Measurements from ENCODE around the gene ELP1.
"Not testable (repeated sequence)": the region's sequence is repeated elsewhere in the genome, so short reads cannot be mapped to it uniquely, and the experiment has no call there.

Gene ELP1

GRCh38 chr9:108924466-108924865 is 9.5 kb downstream of the ELP1 start:
- DNase-seq (ENCODE audit: low read depth in 1 of 2, low spot score in 1 of 2) = no peak
- no peak overlapping the region for H3K4me3 ChIP-seq (replicated peaks; ENCODE audit: insufficient read depth, low read length)
- H3K27ac ChIP-seq (replicated peaks) = no peak overlapping the region
- no peaks in the 10 kb centered on the region for H3K27me3 ChIP-seq (ENCODE audit: insufficient read depth, poor library complexity, severe bottlenecking)
- TF ChIP-seq SPI1 (IDR thresholded peaks at IDR 0.05; ENCODE audit: borderline replicate concordance, low read depth) (no peak), POLR2AphosphoS5 (IDR thresholded peaks at IDR 0.05; ENCODE audit: low read depth) (no peak), CTCF (IDR thresholded peaks at IDR 0.05; ENCODE audit: insufficient read depth, low read length) (no peak), GABPA (IDR thresholded peaks at IDR 0.05; ENCODE audit: low read depth) (no peak)

GRCh38 chr9:108921200-108921599 is 12.7 kb downstream of the ELP1 start:
- DNase-seq (ENCODE audit: low read depth in 1 of 2, low spot score in 1 of 2) = no peak
- TF ChIP-seq REST (IDR thresholded peaks at IDR 0.05; ENCODE audit: insufficient replicate concordance, low read depth) (no peak), SPI1 (IDR thresholded peaks at IDR 0.05; ENCODE audit: borderline replicate concordance, low read depth) (no peak), CTCF (IDR thresholded peaks at IDR 0.05; ENCODE audit: insufficient read depth, low read length) (no peak), POLR2AphosphoS5 (IDR thresholded peaks at IDR 0.05; ENCODE audit: low read depth) (no peak), GABPA (IDR thresholded peaks at IDR 0.05; ENCODE audit: low read depth) (no peak)
- no peak overlapping the region for H3K27ac ChIP-seq (replicated peaks)
- H3K4me3 ChIP-seq (replicated peaks; ENCODE audit: insufficient read depth, low read length) = no peak overlapping the region
- no peaks in the 10 kb centered on the region for H3K27me3 ChIP-seq (ENCODE audit: insufficient read depth, poor library complexity, severe bottlenecking)

- not testable (repeated sequence) for H3K27ac ChIP-seq (replicated peaks); H3K27me3 ChIP-seq (ENCODE audit: insufficient read depth, poor library complexity, severe bottlenecking); DNase-seq (ENCODE audit: low read depth in 1 of 2, low spot score in 1 of 2); H3K4me3 ChIP-seq (replicated peaks; ENCODE audit: insufficient read depth, low read length)
These were observed 13.5 kb downstream of the ELP1 start for GRCh38 chr9:108920401-108920800.

- Histone ChIP-seq H3K4me3 (replicated peaks; ENCODE audit: insufficient read depth, low read length) (no peak overlapping the region), H3K27me3 (ENCODE audit: insufficient read depth, poor library complexity, severe bottlenecking) (no peaks in the 10 kb centered on the region), H3K27ac (replicated peaks) (no peak overlapping the region)
- TF ChIP-seq REST (IDR thresholded peaks at IDR 0.05; ENCODE audit: insufficient replicate concordance, low read depth) (no peak), POLR2AphosphoS5 (IDR thresholded peaks at IDR 0.05; ENCODE audit: low read depth) (no peak), SPI1 (IDR thresholded peaks at IDR 0.05; ENCODE audit: borderline replicate concordance, low read depth) (no peak), GABPA (IDR thresholded peaks at IDR 0.05; ENCODE audit: low read depth) (no peak), CTCF (IDR thresholded peaks at IDR 0.05; ENCODE audit: insufficient read depth, low read length) (no peak)
- no peak for DNase-seq (ENCODE audit: low read depth in 1 of 2, low spot score in 1 of 2)
These were observed 14.4 kb downstream of the ELP1 start for GRCh38 chr9:108919517-108919916.

Data from HL-60 (cell line).